HG02840 (cell line): ENCODE results near the gene SMURF1.
"Not testable (repeated sequence)": the region's sequence is repeated elsewhere in the genome, so short reads cannot be mapped to it uniquely, and the experiment has no call there.

ENCODE experiments used
- ATAC-seq: cut with Tn5 transposase; IDR thresholded peaks from one replicate; pipeline ENCODE4 v1.9.1; 2021; ENCODE audit warnings: mild to moderate bottlenecking, moderate library complexity, moderate number of reproducible peaks; ENCODE audit not compliant: unreplicated experiment, low FRiP score

Gene SMURF1

GRCh38 chr7:99101516-99101915, 42.4 kb downstream of the SMURF1 start:
- not testable (repeated sequence) for ATAC-seq

- no peak for ATAC-seq
Measured at GRCh38 chr7:99099499-99100077, 44.3 kb downstream of the SMURF1 start.

- no peak for ATAC-seq
Measured at GRCh38 chr7:99098824-99099498, 44.9 kb downstream of the SMURF1 start.

GRCh38 chr7:99098286-99098823, 45.6 kb downstream of the SMURF1 start:
- no peak for ATAC-seq

- no peak for ATAC-seq
Measured at GRCh38 chr7:99097730-99098129, 46.2 kb downstream of the SMURF1 start.

DNA sequence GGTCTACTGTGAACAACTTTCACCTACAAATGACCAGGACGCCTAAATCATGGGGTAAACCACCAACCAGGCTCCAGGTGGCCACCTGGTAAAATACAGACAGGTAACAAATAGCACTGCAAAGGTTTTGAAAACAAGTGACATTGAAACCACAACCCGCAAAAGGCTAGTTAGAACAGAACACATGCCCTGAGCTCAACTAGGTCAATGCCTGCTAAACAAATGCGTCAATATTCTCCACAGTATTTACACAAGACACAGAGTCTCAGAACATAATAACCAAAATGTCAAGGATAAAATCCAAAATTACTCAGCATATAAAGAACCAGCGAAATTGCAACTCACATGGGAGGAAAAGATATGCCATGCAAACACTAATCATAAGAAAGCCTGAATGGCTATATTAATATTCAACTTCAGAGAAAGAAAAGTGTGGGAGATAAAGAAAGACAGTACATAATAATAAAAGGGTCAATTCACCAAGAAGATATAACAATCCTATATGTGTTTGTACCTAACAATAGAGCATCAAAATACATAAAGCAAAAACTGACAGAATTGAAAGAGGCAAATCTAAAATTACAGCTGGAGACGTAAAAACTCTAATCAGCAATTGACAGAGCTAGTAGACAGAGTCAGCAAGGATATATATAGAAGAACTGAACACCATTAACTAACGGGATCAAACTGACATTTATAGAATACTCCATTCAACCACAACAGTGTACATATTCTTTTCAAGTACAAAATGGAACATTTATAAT, 47.6 kb downstream of the SMURF1 start:
- no peak for ATAC-seq

GRCh38 chr7:99095698-99096097, 48.2 kb downstream of the SMURF1 start:
- ATAC-seq, result no peak

DNA sequence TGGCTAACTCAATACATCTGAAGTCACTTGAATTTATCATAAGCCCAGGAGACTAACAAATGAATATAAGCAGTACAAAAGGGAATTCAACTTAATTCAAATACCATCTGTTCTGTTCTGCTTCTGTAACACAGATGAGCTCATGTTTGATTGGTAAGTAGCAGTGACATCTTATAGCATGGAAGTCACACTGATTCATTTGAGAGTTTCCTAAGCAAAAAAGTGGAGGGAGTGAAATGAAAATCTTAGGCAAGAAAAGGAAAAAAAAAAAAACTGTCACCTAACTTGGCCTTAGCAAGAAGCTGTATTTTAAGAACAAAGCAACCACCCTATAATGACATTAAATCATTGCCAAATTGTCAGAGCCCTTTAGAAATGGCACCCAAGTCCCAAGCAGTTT, 49.5 kb downstream of the SMURF1 start:
- no peak for ATAC-seq

DNA sequence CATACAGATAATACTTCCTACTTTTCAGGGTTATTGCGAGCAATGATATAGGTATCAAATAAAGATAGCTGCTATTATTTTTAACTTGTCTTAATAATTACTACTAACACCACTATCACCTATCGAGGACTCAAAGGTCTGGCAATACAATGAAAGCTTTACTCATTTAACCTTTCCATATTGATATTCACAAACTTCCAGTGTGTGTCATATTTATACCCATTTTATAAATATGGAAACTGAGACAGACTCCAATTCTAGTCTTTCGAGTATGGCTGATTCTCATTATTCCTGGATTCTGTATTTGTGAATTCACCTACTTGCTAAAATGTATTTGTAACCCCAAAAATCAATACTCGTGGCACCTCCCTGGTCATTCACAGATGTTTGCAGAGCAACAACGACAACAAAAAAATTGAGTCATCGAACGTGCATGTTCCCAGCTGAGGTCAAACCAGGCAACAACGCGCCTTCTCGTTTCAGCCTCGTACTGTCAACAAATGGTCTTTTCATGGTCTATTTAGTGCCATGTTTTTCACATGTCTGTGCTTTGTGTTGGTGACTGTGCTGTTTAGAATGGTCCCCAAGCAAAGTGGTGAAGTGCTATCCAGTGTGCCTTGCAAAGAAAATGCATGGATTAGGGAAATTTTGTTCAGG, 51.7 kb downstream of the SMURF1 start:
- ATAC-seq, result no peak

GRCh38 chr7:99090771-99091542, 53.0 kb downstream of the SMURF1 start:
- ATAC-seq, result no peak

GRCh38 chr7:99089914-99090629, 53.8 kb downstream of the SMURF1 start:
- ATAC-seq, result no peak

- ATAC-seq, result no peak
Measured at GRCh38 chr7:99086944-99087343, 57.0 kb downstream of the SMURF1 start.

DNA sequence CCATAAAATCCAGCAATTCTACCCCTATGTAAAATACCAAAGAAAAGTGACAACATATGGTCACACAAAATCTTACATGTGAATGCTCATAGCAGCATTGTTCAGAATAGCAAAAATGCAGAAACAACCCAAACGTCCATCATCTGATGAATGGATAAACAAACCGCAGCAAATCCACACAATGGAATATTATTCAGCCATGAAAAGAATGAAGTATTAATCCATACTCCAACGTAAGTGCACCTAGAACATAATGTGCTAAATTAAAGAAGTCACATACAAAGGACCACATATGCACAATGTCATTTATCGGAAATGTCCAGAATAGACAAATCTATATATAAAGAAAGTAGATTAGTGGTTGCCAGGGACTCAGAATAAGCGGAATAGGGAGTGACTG, 57.4 kb downstream of the SMURF1 start:
- ATAC-seq, result no peak

DNA sequence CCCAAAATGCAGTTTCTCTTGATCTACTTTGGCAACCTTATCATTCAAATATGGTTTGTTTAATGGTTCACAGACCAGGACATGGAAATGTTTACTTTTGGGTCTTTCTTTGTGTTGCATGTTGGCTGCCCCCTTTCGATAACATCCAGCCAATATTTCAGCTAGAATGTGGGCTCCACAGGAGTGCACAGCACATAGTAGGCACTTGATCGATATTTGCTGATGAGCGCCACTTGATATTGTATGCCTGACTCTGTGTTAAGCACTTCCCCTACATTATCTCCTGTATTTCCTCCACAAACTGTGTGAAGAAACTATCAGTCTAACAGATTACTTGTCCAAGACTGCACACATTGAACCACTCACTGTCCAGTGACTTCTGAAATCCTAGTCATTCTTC, 60.2 kb downstream of the SMURF1 start:
- no peak for ATAC-seq

GRCh38 chr7:99083068-99083651, 60.7 kb downstream of the SMURF1 start:
- ATAC-seq, result no peak

DNA sequence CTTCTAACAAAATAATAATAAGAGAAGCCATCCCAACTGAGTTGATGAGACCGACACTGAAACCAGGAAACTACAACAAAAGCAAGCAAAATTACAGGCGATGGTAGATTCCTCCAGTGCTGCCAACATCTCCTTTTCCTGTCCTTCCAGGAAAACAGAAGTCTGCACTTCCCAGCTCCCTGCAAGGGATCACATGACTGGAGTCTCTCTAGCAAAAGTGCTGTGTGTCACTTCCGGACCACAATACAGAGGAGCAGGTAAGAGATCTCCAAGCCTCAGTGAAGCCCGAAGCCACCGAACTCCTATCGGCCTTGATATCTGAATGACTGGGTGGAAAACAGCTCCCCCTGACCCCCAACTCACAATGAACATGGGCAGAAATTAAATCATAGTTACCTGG, 63.2 kb downstream of the SMURF1 start:
- no peak for ATAC-seq

- ATAC-seq, result no peak
Measured at GRCh38 chr7:99079104-99079503, 64.8 kb downstream of the SMURF1 start.

- ATAC-seq, result no peak
Measured at GRCh38 chr7:99078416-99078815, 65.5 kb downstream of the SMURF1 start.

DNA sequence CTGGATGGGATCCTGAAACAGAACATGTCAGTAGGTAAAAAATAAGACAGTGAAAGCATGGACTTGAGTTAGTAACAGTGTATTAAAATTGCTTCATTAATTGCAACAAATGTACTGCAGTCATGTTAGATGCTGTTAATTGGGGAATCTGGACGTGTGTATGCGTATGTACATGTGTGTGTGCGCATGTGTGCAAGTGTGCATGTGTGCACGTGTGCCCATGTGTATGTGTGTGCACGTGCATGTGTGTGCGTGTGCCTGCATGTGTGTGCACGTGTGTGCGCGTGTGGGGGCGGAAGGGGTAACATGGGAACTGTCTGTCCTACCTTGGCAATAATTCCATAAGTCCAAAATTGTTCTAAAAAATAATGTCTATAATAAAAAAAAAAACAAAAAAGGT, 67.3 kb downstream of the SMURF1 start:
- ATAC-seq, result no peak
